Limb (tissue), 2 donors: ENCODE results near the gene IFNGR2.
"Not testable (repeated sequence)": the region's sequence is repeated elsewhere in the genome, so short reads cannot be mapped to it uniquely, and the experiment has no call there.

Experiments used
- DNase-seq, 2 donors: peaks; one replicate each; pipeline ENCODE4 v3.0.0-alpha.2; 2016; ENCODE audit errors: extremely low spot score in 2 of 2

Gene IFNGR2

DNA sequence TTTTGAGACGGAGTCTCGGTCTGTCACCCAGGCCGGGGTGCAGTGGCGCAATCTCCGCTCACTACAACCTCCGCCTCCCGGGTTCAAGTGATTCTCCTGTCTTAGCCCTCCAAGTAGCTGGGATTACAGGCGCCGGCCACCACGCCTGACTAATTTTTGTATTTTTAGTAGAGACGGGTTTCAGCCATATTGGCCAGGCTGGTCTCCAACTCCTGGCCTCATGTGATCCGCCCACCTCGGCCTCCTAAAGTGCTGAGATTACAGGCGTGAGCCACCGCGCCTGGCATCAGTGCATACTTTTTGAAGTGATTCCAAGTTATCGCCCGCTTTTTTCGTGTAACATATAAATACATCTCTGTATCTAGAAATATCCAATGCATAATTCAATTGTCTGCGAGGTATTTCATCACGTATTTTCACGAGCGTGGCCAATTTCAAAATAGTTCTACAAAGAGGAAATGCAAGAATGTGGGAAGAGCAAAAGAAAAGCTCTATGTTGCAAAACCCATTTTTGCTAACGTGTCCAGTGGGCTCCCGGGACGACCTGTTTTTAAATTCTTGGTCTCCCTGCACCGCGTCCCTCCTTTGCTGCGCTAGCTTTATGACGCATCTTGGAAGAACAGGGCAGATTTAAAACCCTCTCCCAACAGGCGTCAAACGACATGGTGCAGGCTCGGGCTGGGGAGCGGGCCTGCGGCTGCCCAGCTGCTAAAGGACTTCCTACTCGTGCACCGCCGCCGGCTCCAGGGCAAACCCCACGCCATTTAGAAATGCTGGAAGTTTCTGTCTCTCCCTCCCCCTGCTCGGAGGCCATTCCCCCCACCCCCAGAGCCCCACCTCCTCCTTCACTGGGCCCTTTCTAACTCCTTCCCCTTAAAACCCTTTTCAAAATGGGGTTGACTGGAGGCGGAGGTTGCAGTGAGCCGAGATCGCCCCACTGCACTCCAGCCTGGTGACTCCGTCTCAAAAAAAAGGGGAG is 923 bp upstream of the IFNGR2 start:
- DNase-seq: peak; percentile 75 to 78

DNA sequence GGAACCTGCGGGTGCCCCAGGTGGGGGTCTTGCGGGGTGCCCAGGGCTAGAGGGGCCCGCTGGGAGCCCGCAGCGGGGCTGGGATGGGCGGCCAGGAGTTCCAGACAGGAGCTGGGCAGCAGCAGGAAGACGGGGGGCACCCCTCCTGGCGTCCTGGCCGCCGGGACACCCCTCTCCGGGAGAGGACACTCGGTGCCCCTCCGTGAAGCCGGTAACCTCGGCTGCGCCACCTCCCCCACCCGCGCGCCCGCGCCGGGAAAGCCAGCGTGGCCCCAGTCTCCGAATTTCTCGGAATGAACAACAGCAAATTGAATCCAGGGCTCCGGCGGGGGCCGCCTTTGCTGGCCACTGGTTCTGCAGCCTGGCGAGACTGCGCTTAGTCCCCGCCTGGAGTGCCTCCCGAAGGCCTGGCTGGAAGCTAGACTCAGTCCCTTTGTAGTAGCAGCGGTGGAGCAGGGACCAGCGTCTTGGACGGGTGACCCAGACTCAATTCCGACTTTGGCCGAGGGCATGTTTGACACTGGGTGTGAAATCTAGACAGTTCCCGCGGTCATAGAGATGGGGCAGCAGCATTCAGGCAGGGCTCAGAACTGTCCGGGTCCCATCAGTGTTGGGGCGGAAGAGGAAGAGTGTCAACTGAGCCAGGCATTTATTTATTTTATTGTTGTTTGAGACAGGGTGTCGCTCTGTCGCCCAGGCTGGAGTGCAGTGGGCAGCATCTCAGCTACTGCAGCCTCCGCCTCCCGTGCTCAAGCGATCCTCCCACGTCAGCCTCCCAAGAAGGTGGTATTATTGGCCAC is 773 bp downstream of the IFNGR2 start:
- DNase-seq: no peak

DNA sequence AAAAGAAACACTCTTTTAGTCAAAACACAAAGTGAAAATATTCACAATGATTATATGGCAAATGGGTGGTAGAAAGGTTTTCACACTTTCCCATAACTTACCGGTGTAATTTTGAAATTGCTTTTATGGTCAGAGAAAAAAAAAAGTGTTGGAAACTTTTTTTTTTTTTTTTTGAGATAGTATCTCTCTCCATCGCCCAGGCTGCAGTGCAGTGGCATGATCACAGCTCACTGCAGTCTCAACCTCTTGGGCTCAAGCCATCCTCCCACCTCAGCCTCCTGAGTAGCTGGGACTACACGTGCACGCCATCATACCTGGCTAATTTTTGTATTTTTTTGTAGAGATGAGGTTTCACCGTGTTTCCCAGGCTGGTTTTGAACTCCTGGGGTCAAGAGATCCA is 3.3 kb downstream of the IFNGR2 start:
- DNase-seq: no peak

DNA sequence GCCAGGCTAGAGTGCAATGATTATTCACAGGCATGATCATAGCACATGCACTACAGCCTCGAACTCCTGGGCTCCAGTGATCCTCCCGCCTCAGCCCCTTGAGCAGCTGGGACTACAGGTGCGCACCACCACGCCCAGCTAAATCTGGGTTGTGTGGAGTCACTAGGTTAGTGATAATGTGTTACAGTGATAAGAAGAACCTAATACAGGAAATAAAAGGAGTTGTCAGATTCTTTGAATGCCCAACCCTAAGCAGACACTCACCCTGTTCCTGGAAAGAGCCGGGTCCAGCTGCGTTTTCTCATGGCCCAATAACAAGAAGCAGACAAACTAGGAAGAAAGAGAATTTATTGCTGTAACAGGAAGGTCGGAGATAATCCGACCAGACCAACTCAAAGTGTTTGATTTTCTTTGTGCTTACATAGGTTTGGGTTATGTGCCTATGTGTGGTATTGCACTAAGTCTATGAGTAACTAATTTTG is 8.8 kb downstream of the IFNGR2 start:
- no peak for DNase-seq

DNA sequence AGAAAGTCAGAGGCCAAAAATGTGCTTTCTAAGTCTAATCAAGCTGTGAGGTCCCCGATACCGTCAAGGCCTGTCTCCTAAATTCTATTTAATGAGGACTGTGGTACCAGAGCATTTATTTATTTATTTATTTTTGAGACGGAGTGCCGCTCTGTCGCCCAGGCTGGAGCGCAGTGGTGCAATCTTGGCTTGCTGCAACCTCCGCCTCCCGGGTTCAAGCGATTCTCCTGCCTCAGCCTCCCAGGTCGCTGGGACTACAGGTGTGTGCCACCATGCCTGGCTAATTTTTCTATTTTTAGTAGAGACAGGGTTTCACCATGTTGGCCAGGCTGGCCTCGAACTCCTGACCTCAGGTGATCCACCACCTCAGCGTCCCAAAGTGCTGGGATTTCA is 9.2 kb downstream of the IFNGR2 start:
- DNase-seq: not testable (repeated sequence)

DNA sequence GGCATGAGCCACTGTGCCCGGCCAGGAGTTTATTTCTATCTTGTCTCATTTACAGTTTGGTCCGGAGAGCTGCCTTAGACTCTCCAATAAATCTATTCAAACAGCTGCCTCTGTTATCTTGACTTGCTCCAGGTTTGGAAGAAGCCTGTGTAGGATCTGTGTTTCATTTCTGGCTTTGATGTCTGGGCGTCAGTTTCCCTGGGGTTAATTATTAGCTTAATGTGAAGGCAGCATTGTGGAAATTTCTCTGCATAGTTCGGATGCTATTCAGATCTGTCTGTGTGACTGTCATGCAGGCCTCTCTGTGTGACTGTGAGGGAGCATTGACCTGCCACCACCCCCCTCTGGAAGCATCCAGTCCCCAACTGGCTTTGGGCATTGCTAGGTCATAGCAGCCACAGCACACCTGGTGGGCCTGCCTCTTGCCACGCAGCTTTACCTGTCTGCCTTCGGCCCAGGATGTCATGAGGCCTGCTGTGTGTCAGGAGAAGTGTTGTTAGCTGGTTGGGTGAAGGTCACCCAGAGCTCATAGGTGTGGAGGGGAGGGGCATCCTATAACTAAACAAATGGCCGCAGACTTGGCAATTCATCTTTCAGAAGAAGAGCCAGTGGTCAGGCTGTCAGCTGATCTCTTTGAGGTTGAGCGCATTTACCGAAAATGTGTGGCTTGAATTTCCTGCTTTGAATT is 9.8 kb downstream of the IFNGR2 start:
- DNase-seq: no peak

DNA sequence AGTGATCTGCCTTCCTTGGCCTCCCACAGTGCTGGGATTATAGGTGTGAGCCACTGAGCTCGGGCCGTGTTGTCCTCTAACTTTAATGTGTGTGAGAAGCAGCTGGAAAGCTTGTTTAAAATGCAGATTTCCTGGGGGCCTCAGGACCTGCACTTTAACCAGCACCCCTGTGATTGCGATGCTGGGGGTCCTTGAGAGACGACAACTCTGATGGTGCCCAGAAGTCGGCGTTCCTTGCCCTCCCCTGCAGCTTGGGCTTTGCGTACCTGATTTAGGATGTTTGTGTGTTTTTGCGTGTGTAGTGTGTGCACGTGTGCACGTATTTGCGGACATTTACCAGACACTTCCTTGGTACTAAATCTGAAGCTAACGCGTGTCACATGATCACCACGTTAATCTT is 10.9 kb downstream of the IFNGR2 start:
- no peak for DNase-seq

DNA sequence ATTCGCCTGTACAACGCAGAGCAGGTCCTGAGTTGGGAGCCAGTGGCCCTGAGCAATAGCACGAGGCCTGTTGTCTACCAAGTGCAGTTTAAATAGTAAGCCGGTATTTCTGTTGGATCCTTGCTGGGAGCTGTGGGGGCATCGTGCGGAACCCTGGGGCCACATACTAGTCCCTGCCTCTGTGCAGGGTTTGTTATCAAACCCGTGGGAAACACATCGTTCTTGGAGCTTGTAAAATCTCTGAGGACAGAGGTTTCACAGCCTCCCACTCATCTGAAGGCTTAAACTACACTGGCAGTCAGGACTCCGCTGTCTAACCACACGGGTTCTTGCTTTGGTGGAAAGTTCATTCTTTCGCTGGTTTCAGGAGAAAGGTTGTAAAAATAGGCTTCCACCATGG is 11.7 kb downstream of the IFNGR2 start:
- no peak for DNase-seq

DNA sequence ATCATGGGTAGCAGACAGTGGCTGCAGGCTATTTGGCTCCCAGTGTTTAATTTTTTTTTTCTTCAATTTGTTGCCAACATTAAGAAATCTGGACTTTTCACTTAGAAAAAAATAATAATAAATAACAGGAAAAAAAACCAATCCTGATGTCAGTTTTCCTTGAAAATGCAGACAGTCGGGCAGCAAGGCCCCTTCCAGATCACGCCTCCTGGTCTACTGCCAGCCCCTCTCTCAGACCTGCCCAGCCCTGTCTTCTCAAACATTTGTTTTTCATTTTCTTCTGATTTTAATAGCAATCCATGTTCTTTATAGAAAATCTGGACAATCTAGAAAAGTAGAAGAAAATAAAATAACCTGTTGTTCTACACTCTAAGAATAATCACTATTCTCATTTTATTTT is 15.5 kb downstream of the IFNGR2 start:
- DNase-seq: no peak

DNA sequence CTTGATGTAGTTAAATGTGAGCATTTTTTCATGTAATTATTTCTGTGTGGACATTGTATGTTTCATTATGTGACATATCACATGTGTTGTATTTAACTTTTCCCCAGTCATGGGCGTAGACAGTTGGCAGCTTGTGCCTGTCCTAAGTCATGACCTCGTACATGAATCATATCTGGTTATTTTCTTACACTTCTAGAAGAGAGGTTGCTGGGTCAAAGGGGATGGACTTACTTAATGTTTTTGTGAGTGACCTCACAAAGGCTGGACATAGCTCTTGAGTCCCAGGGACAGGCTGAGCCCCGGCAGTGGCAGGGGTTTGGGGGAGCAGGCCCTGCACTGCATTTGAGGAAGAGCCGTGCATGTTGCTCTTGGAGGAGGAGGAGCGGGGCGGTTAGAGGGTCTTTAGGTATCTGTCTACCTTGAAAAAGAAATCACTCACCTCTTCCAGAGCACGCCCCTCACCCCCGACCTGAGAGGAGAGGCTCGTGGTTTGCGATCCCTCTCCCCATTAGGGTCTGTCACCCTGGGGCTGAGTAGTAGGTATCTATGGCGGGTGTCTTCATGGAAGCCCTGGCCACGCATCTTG is 16.4 kb downstream of the IFNGR2 start:
- no peak for DNase-seq

DNA sequence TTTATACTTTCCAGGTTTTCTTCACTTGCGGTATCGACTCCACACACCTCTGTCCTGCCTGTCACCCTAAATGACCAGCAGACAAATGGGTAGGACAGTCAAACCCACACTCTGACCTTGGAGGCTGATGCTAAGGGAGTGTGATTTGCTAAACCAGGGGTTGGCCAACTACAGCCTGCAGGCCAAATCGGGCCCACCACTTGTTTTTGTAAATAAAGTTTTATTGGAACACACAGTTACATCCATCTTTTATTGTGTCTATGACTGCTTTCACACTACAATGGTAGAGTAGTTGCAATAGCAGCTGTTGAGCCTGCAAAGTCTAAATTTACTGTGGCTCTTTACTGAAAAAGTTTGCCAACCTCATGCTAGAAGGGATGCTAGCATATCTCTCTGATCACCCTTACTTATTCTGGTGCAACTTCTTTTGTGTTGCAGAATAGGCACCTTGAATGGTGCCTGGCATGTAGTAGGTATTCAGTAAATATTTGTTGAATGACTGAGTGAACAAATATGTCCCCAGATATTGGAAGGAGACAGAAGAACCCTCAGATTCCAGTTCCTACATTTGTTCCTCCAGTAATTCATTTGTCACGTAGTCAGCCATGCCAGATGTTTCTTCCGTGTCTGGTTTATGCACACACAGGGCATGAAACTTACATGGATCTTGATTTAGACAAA is 18.6 kb downstream of the IFNGR2 start:
- DNase-seq: no peak

DNA sequence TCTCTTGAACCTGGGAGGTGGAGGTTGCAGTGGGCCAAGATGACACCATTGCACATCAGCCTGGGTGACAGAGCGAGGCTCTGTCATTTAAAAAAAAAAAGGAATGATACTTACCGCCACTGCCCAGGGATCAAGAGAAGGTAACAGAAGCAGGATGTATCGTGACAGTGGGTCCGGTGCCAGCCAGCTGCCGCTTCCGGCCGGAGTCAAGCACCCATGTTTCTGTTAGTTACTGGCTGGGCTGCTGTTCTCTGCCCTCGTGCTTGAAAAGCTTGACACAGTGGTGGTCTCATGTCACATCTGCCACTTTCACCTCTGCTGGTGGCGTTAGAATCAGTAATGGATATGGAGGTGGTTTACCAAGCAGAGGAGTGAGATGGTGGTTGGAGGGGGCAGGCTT is 21.0 kb downstream of the IFNGR2 start:
- DNase-seq: no peak

DNA sequence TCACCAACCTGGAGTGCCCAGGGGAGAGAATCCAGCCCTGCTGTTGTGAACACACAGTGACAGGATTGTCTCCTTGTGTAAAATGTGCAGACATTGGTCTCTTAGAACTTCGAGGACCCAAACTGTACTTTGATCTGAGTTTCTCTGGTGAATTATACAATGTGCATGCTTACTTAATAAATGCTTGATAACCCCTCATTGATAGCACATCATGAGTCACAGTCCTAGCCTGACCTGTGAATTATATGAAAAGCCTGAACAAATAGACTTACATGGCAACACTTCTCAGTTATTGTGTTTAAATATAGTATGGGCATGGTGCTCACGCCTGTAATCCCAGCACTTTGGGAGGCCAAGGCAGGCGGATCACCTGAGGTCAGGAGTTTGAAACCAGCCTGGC is 22.6 kb downstream of the IFNGR2 start:
- no peak for DNase-seq

DNA sequence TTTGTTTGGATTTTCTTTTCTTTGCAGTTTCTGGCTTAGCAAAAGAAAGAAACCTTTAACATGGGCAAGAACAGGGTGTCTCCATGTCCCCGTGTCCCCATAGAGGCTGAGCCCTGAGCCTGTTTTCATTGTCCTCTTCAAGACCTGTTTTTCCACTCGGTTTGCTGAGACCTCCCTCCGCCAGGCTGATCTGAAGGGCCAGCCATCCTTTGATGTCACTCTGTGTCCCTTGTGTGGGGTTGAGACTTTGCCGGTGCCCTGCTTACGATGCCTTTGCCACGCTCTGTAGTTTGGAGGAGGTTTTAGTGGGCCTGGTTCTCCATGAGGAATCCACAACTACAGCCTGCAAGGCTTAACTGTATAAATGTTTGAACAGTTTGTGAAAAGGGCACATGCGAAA is 23.8 kb downstream of the IFNGR2 start:
- DNase-seq: no peak

DNA sequence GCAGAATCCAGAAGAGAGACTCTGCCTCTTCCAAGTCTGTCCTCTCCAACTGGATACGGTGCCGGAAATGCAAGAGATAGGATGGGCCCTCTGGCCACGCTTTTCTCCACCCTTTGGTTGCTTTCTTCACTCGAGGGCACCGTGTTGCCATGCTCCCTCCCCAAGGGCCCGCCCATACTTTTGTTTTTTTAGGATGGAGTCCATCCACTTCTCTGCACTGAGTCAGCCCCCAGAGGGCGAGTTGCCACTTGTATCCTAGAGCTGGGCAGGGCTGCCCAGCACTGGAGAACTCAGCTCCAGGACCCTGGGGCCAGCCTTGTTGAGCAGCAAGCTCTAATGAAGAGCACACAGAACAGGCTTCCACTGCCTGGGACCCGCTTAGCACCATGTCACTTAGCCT is 25.5 kb downstream of the IFNGR2 start:
- DNase-seq: no peak

DNA sequence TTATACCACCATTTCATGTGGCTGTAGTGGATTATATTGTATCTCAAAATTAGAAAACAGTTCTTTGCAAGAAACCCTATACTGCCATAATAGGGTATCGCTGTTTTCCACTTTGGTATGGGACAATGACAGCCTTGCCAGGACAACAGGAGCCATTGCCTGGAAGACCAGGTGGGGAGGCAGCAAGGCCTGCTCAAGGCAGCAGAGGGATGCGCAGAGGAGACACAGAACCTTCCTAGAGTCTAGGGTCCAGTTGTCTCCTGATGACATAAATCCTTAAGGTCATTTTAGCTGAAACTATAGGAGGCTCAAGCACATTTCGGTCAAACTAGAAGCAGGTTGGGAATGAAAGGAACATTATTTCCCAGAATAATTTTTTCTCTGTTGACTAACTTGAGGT is 27.6 kb downstream of the IFNGR2 start:
- DNase-seq: no peak

DNA sequence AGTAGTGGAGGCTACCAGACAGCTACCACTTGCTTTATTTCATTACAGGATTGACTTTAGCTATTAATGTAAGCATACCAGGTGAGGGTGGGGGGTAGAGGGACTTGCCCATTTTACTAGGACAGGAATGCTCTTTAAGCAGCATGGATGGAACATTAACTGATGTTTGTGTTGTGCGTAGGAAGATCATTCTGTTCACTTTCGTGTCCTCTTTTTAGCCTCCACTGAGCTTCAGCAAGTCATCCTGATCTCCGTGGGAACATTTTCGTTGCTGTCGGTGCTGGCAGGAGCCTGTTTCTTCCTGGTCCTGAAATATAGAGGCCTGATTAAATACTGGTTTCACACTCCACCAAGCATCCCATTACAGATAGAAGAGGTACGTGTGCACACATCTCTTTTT is 29.3 kb downstream of the IFNGR2 start:
- DNase-seq: no peak

DNA sequence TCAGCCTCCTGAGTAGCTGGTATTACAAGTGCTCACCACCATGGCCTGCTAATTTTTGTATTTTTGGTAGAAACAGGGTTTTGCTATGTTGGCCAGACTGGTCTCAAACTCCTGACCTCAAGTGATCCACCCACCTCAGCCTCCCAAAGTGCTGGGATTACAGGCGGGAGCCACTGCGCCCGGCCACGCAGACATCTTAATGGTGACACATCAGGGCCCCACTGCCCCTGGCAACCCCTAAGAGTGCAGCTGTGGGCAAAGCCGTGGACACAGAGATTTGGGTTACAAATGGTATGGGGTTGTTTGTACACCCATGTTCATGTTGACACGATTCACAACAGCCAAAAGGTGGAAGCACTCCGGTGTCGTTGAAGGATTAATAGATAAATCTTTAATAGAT is 29.8 kb downstream of the IFNGR2 start:
- no peak for DNase-seq

DNA sequence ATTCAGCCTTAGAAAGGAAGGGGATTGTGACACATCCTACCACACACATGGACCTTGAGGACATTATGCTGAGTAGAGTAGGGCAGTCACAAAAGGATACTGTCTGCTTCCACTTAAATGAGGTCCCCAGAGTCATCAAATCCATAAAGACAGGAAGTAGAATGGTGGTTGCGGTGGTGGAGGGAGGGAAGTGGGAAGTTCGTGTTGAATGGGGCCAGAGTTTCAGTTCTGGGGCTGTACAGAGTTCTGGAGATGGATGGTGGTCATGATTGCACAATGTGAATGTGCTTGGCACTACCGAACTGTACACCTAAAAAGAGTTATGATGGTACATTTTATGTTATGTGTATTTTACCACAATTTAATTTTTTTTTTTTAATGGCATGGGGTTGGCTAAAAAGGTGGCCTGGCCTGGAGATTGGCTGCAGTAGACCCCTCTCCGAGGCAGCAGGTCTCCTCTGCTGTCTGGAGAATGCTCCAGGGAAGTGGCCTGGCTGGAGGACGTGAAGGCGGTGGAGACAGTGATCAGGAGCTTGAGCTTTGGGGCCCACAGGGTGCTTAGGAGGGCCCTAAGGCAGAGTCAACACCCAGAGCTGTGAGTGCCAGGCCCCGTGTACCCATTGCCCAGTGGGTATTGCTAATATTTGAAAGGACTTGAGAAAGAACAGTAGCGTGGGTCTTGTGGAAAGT is 30.4 kb downstream of the IFNGR2 start:
- DNase-seq: no peak

DNA sequence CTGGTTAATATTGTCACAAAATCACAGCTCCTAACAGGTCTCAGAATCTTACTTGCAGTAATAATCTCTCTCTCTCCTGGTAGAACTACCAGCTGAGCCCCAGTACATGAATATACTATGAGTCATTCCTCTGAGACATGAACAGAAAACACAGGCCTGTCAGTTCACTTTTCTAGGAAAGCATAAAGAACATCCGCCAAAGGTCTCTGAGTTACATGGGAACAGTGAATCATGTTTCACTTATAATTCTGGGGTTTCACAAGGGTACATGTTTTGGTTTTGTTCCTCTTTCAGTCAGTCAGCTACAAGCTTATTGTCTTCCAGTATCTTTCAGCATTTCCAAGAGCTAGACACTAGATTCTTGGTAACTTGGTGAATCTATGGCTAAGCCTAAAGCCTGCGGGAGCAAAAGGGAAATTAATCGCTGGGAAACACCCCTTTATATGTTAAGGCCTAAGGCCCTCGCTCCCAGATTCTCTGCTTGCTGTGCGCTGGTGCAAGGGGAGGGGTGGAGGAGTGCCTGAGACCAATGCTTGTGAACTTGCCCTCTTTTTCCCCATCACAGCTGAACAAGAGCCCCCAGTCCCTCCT is 31.7 kb downstream of the IFNGR2 start:
- DNase-seq: no peak
